ENCODE results near the gene PCYOX1L.

GRCh38 chr5:149338364-149338763, 19.5 kb upstream of the PCYOX1L start:
- TF ChIP-seq, protein P1, sequence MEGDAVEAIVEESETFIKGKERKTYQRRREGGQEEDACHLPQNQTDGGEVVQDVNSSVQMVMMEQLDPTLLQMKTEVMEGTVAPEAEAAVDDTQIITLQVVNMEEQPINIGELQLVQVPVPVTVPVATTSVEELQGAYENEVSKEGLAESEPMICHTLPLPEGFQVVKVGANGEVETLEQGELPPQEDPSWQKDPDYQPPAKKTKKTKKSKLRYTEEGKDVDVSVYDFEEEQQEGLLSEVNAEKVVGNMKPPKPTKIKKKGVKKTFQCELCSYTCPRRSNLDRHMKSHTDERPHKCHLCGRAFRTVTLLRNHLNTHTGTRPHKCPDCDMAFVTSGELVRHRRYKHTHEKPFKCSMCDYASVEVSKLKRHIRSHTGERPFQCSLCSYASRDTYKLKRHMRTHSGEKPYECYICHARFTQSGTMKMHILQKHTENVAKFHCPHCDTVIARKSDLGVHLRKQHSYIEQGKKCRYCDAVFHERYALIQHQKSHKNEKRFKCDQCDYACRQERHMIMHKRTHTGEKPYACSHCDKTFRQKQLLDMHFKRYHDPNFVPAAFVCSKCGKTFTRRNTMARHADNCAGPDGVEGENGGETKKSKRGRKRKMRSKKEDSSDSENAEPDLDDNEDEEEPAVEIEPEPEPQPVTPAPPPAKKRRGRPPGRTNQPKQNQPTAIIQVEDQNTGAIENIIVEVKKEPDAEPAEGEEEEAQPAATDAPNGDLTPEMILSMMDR (conservative IDR thresholded peaks at IDR 0.05 in 1 of 2, IDR thresholded peaks at IDR 0.05 in 1 of 2; ENCODE audit: low read depth in 1 of 2, low read length in 2 of 2): no peak
- TF ChIP-seq EZH2 (IDR thresholded peaks at IDR 0.05; ENCODE audit: low read length, missing control alignments): no peak

Measured in fibroblast of lung (primary cell).